Transverse colon (tissue), 4 donors: ENCODE measurements around the gene EGFR. TPM values are rescaled to one million over a fixed set of nuclear protein-coding genes. Genes with fewer than 3 reads are reported as not detected.

Experiments used
- DNase-seq: peaks from one replicate; pipeline ENCODE4 v3.0.0-alpha.2; 2019
- H3K27ac ChIP-seq, 4 donors: fragments of 200-600 bp; sonication (generic); 2 replicates each; pipeline ENCODE4 v1.5.1; 2016 to 2018; ENCODE audit warnings: inconsistent platforms in 4 of 4
- H3K27me3 ChIP-seq: fragments of 200-600 bp; sonication (generic); 2 replicates; pipeline ENCODE4 v1.5.1; 2017; ENCODE audit warnings: inconsistent platforms
- H3K36me3 ChIP-seq, 4 donors: fragments of 200-600 bp; sonication (generic); 2 replicates each; pipeline ENCODE4 v1.5.1; 2017 to 2019; ENCODE audit warnings: inconsistent platforms in 4 of 4
- H3K4me1 ChIP-seq, 4 donors: fragments of 200-600 bp; sonication (generic); 2 replicates each; pipeline ENCODE4 v1.5.1; 2017 to 2020; ENCODE audit warnings: inconsistent platforms in 4 of 4
- H3K4me3 ChIP-seq, 4 donors: fragments of 200-600 bp; sonication (generic); 1 replicate in 1 of 4; 2 replicates in 3 of 4; pipeline versions ENCODE4 v1.5.1 to v1.6.1; 2017 to 2019; ENCODE audit warnings: inconsistent platforms in 4 of 4
- H3K9me3 ChIP-seq, 2 donors: fragments of 200-600 bp; sonication (generic); 2 replicates each; pipeline ENCODE4 v1.5.1; 2017 to 2019; ENCODE audit warnings: inconsistent platforms in 2 of 2
- EP300 ChIP-seq: sonication (generic); formaldehyde crosslinking; IDR thresholded peaks from one replicate; pipeline ENCODE4 v1.6.1; 2017; ENCODE audit warnings: antibody characterized with exemption, low read depth
- POLR2A ChIP-seq: fragments of 450-650 bp; IDR thresholded peaks from one replicate; pipeline ENCODE4 v1.6.1; 2016; ENCODE audit warnings: antibody characterized with exemption, mild to moderate bottlenecking, moderate library complexity
- POLR2AphosphoS5 ChIP-seq, 3 donors: sonication (generic); formaldehyde crosslinking; IDR thresholded peaks; one replicate each; pipeline ENCODE4 v1.6.1; 2016; ENCODE audit warnings: antibody characterized with exemption in 3 of 3
- WGBS, 2 donors: methylation state at CpG; one replicate each; pipeline ENCODE4 v1.1.5; 2018; ENCODE audit warnings: low coverage in 1 of 2; 5-methylcytosine and 5-hydroxymethylcytosine counted together
- in situ Hi-C, 4 donors: fragments of 200-750 bp; cut with MboI; loops; one replicate each; pipeline versions ENCODE4 v1.15.0 to v1.15.1; 2017; ENCODE audit warnings: low sequenced_read_pairs in 3 of 4, low pct_ligation_motif_present in 1 of 4, low pct_unique_long_range_greater_than_20kb in 1 of 4
- intact Hi-C: fragments of 100-400 bp; cut with DNase I; formaldehyde crosslinking; loops from one replicate; pipeline ENCODE4 v1.15.1; 2023; ENCODE audit warnings: low total_unique reads
- total RNA-seq, 4 donors: library from RNA; depleted of rRNA; stranded (reverse); fragments of >200 nt; gene quantifications; one replicate each; pipeline ENCODE4 v1.1.0, GENCODE V29; 2016
- TF ChIP-seq, protein P1 (sequence below), 5 experiments: fragments of 200-600 bp in 3 of 5; fragments of 450-650 bp in 2 of 5; sonication (generic) in 3 of 5; IDR thresholded peaks; 1 replicate in 2 of 5; 2 replicates in 3 of 5; pipeline ENCODE4 v1.5.1; 2016 to 2017; ENCODE audit warnings: antibody characterized with exemption in 5 of 5, inconsistent platforms in 3 of 5, mild to moderate bottlenecking in 2 of 5, moderate library complexity in 1 of 5

The EGFR gene
- total RNA-seq, 4 donors from 2014 or later: 40.0 to 85.7 (median 72.9) TPM

DNA sequence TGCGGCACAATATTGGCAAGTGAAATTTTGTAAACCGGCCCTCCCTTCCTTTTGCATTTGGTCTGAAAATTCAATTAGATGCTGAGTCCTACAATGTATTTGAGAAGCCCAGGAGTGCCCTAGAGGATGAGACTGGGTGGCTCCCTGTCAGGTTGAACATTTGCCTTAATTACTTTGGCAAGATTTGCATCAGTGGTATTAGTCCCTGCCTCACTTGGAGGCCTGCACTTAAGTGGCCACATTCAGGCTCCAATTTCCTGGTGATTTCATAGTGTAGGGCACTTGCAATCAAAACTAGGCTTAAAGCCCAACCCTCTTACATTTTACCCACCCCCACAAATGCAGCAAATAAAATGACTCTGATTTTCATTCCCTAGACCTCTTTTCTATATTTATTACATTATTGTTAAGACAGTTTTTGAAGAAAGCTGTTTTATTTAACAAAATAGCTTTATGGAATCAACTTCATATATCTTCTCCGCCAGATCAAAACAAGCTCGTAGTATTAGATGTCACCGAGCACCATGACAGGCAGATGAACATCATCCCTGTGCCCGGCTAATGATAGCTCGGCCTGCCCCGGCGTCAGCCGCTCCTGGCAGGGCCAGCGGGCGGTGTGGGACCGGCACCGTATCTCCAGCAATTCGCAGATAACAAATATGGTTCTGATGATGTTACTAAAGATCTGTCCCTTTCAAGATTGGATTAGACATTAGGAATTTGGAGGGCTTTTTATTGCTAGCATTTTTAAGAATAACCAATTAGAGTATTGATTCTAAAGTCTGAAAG is 73.6 kb downstream of the EGFR start:
- DNase-seq: no peak
- Histone ChIP-seq H3K36me3 (no peaks in the 10 kb centered on the region), H3K4me3 (no peak overlapping the region), H3K27ac (no peak overlapping the region), H3K9me3 (no peaks in the 10 kb centered on the region), H3K4me1 (peaks cover 0 to 40% (median 5%) of the 10 kb centered on the region in 4 donors), H3K27me3 (no peaks in the 10 kb centered on the region)
- intact Hi-C loops: no loop called here
- WGBS, 2 donors: 94 to 100% methylated on average over 4 to 15 of the region's 15 CpGs
- TF ChIP-seq POLR2AphosphoS5 (IDR thresholded peaks at IDR 0.05): no peak
- no peak for TF ChIP-seq EP300
- no peak for TF ChIP-seq POLR2A
- TF ChIP-seq, protein P1, sequence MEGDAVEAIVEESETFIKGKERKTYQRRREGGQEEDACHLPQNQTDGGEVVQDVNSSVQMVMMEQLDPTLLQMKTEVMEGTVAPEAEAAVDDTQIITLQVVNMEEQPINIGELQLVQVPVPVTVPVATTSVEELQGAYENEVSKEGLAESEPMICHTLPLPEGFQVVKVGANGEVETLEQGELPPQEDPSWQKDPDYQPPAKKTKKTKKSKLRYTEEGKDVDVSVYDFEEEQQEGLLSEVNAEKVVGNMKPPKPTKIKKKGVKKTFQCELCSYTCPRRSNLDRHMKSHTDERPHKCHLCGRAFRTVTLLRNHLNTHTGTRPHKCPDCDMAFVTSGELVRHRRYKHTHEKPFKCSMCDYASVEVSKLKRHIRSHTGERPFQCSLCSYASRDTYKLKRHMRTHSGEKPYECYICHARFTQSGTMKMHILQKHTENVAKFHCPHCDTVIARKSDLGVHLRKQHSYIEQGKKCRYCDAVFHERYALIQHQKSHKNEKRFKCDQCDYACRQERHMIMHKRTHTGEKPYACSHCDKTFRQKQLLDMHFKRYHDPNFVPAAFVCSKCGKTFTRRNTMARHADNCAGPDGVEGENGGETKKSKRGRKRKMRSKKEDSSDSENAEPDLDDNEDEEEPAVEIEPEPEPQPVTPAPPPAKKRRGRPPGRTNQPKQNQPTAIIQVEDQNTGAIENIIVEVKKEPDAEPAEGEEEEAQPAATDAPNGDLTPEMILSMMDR (IDR thresholded peaks at IDR 0.05): no peak
- in situ Hi-C loops: no loop called here

DNA sequence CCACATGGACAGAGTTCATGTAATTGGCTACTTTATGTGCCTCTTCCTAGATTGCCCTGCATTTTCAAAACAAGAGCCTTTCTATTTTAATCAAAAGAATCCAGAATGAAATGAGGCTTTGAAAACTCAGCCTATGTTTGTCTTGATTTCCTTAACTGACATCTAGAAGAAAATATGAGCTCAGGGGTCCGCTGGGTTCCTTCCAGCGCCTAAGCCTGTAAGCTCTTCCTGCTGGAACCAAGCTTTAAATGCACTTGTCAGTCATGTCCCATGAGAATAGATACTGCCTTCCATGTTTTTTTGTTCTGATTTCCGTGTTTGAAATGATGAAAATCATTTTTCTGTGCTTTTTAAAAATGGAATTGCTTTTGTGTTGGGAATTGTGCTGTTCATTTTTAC is 74.2 kb downstream of the EGFR start:
- WGBS, 2 donors: 66 to 93% methylated on average over 3 of the region's 3 CpGs
- DNase-seq: no peak
- Histone ChIP-seq H3K9me3 (no peaks in the 10 kb centered on the region), H3K27ac (no peak overlapping the region), H3K36me3 (no peaks in the 10 kb centered on the region), H3K4me1 (peaks cover 0 to 34% (median 5%) of the 10 kb centered on the region in 4 donors), H3K4me3 (no peak overlapping the region), H3K27me3 (no peaks in the 10 kb centered on the region)
- in situ Hi-C loops (no loop called here), intact Hi-C loops (no loop called here)
- TF ChIP-seq EP300: no peak
- TF ChIP-seq, protein P1 (IDR thresholded peaks at IDR 0.05): no peak

DNA sequence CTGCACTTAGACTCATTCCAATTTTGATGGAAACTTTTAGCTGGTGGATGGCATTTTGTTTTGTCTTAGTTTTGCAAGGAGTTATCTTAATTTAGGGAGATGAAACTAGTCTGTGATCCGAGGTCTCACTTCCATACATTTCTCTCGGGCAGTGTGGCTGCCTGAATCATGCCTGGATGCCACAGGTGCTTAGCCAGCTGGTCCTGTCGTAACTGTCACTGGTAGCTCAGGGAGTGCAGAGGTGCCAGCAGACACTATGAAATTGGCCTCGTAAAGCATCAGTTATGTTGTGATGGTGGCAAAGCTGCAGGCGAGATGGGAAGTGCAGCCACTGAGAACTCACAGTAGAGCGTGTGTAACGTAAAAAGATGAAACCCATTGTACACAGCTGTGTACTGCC is 74.9 kb downstream of the EGFR start:
- in situ Hi-C loops: no loop called here
- TF ChIP-seq EP300 (no peak), POLR2A (no peak), POLR2AphosphoS5 (IDR thresholded peaks at IDR 0.05) (no peak)
- TF ChIP-seq, protein P1 (IDR thresholded peaks at IDR 0.05): no peak
- Histone ChIP-seq H3K4me1 (peaks cover 0 to 33% (median 5%) of the 10 kb centered on the region in 4 donors), H3K4me3 (no peak overlapping the region), H3K36me3 (no peaks in the 10 kb centered on the region), H3K27ac (no peak overlapping the region), H3K27me3 (no peaks in the 10 kb centered on the region), H3K9me3 (no peaks in the 10 kb centered on the region)
- 60 to 81% methylated on average over 2 to 7 of the region's 7 CpGs for WGBS, 2 donors
- intact Hi-C loops: no loop called here
- no peak for DNase-seq

DNA sequence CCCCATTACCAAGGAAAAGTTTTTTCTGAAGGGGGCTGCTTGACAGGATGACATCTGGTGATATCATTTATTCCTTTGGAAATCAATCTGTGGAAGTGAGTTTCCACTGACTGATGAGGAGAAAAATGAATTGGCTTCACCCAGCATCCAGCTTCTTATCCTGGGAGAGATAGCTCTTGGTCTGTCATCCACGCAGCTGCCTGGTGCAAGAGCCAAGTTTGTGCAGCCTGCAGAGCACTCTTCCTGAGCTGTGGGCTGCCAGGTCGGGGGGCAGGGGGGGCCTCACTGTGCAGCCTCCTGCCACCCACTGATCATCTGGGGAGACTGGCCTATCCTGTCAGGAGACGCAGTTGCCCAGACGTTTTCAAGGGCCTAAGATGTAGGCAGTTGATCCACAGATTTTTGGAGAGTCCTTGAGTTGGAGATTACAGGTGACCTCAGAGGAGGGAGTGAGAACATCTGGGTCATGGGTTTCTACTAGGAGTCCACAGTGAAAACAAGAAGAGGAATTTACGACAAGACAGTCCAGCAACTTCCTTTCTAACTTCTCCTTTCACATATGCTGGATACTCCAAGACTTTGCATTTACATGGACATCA is 75.4 kb downstream of the EGFR start:
- Histone ChIP-seq H3K4me1 (peaks cover 0 to 33% (median 5%) of the 10 kb centered on the region in 4 donors), H3K27me3 (no peaks in the 10 kb centered on the region), H3K36me3 (no peaks in the 10 kb centered on the region), H3K27ac (no peak overlapping the region), H3K9me3 (no peaks in the 10 kb centered on the region), H3K4me3 (no peak overlapping the region)
- intact Hi-C loops (no loop called here), in situ Hi-C loops (no loop called here)
- TF ChIP-seq EP300 (no peak), POLR2A (no peak), POLR2AphosphoS5 (IDR thresholded peaks at IDR 0.05) (no peak)
- TF ChIP-seq, protein P1 (IDR thresholded peaks at IDR 0.05): no peak
- DNase-seq: no peak
- 52% methylated on average over 5 of the region's 5 CpGs; no CpG with 5 or more reads in 1 of the 2 donors for WGBS, 2 donors
